Stimulated activated CD4-positive, alpha-beta T cell treated with anti-CD3 and anti-CD28 coated beads, TNF-alpha, amount 100 ng/mL, for 4 hours (primary cell): ENCODE measurements around the gene FN3KRP.

ENCODE experiments used
- DNase-seq, 3 experiments: peaks; one replicate each; pipeline ENCODE4 v3.0.0-alpha.2; 2020; ENCODE audit warnings: low read depth in 3 of 3

The FN3KRP gene, protein sequence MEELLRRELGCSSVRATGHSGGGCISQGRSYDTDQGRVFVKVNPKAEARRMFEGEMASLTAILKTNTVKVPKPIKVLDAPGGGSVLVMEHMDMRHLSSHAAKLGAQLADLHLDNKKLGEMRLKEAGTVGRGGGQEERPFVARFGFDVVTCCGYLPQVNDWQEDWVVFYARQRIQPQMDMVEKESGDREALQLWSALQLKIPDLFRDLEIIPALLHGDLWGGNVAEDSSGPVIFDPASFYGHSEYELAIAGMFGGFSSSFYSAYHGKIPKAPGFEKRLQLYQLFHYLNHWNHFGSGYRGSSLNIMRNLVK

DNA sequence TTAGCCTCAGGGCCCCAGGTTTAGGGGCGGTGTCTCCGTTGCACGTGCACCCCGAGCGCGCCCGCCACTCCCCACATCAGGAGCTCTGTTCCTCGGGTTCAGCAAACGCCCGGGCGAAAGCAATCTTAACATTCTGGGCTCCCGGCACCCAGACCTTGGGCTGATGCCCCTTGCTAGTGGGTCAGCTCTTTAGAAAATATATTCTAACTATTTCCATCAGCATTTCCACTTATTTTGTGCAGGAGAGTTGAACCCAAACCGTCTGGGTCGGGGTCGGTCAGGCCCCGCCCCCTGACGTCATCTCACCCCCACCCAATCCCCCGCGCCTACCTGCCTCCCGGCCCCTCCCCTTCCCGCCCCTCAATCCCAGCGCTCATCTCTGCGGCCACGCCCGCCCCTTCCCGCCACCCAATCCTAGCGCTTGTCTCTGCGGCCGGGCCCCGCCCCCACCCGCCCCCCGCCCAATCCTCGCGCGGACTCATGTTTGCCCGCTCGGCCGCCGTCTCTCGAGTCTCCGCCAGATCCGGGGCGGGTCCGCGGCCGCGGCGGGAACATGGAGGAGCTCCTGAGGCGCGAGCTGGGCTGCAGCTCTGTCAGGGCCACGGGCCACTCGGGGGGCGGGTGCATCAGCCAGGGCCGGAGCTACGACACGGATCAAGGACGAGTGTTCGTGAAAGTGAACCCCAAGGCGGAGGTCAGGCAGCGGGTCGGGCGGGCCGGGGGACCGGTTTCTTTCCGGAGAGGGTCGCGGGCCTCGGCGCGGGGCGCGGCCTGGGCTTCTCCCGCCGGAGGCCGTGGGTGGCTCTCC, at the start of gene FN3KRP:
TSS of gene FN3KRP (plus strand) at position 504 of the 808 bp plus-strand sequence. CDS start at position 554, 50 bp downstream.
- peak; percentile 64 to 94 (median 90) for DNase-seq

DNA sequence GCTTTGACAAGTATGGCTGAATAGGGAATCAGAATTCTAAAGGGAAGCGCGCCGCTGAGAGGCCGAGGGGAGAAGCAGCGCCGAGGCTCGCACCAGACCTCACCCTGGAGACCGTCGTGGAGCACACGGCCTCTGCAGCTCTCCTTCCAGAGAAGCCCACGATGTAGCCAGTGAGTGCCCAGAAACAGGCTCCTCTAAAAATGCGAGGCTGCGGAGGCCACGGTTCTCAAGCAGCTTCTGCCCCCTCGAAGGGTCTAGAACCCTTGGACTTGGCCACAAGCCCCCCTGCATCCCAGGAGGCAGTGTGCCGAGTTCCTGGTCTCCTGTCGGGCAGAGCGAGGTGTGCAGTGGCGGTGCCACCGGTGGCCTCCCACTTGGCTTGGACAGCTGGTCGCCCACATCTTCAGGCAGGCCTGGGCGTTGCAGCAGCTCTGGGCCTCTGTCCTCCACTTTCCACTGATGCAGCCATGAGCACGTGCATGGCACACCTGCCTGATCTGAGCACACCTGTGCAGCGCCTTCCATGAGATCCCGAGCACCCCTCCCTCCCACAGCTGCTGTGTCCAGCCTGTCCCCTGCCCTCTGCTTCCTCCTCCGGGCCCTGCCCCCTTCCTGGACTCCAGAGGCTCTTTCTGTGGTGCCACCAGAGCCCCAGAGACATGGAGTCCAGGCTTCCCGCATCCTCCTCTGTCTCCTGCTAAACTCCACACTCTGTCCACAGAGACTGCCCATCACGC, 49.4 kb upstream of the FN3KRP start:
- DNase-seq, result no peak

DNA sequence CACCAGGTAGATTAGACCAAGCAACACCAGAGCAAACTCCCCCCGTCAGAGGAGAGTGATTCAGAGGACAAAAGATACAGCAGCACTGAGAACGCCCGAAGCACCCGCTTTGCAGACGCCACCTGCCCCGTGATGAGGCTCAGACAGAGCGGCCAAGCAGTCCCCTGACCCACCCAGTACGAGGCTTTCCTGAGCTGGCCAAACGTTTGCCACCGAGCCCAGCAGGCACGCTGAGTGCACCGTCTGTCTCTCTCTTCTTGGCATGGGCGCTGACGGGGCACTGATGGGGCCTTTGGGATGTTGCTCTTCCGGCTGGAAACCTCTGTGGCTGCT, 48.9 kb upstream of the FN3KRP start:
- no peak for DNase-seq

DNA sequence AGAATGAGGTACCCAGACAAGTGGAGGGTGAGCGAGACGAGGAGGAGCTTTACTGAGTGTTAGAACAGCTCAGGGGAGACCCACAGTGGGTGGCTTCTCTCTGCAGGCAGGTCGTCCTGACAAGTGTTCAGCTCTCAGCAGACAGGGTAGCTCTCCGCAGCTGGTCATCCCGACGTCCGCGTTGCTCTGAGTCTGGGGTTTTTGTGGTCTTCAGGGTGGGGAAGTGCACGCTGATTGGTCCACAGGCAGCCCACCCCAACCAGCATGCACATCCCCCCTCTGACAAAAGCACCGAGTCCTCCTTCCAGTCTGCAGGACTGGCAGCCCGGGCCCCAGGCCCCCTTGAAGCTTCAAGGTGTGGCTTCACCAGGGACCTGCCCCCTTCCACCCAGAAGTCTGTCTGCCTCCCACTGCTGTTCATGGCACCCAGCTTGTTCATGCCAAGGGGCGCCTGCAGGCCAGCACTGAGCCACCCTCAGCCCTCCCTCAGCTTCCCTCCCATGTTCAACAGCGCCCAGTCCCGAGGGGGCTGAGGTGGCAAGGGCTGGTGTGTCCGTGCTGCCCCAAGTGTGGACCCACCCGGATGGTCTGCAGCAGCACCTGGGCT, 48.4 kb upstream of the FN3KRP start:
- no peak for DNase-seq

DNA sequence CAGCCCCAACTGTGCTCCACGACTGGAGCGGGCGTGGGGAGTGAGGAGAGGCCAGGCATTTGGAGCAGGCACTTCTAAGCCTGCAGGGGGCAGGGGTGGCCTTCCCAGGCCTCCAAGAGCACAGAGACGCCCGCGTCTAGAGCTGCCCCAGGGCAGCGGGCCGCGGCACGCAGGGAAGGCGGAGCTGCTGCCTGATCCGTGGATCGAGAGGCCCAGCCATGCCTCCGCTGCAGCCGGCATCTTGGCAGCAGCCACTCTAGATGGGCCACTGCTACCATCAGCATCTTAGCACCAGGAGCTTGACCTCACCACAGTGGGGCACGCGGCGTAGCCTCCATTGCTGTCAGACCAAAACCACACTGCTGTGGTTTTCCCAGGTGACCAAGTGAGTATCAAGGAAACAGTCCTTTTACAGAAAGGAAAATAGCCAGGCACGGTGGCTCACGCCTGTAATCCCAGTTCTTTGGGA, 47.8 kb upstream of the FN3KRP start:
- no peak for DNase-seq

DNA sequence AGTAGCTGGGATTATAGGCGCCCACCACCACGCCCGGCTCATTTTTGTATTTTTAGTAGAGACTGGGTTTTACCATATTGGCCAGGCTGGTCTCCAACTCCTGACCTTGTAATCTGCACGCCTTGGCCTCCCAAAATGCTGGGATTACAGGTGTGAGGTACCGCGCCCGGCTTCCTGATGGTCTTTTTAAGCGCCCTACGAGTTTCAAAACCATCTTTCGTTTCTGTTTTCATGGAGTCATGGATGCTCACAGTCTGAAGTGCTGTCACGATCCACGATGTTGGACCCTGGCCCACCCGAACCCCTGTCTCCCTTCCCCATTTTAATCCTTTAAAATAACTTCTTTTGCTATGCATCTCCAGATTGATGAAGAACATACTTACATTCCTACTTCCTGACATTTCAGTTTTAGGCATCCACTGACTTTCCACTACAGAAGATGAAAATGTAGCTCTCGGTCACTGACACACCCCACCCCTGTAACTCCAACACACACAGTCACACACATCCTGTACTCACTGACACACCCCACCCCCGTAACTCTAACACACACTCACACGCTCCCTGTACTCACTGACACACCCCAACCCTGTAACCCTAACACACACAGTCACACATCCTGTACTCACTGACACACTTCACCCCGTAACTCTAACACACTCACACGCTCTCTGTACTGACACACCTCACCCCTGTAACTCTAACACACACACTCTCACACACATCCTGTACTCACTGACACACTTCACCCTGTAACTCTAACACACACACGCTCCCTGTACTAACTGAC, 45.6 kb upstream of the FN3KRP start:
- no peak for DNase-seq

DNA sequence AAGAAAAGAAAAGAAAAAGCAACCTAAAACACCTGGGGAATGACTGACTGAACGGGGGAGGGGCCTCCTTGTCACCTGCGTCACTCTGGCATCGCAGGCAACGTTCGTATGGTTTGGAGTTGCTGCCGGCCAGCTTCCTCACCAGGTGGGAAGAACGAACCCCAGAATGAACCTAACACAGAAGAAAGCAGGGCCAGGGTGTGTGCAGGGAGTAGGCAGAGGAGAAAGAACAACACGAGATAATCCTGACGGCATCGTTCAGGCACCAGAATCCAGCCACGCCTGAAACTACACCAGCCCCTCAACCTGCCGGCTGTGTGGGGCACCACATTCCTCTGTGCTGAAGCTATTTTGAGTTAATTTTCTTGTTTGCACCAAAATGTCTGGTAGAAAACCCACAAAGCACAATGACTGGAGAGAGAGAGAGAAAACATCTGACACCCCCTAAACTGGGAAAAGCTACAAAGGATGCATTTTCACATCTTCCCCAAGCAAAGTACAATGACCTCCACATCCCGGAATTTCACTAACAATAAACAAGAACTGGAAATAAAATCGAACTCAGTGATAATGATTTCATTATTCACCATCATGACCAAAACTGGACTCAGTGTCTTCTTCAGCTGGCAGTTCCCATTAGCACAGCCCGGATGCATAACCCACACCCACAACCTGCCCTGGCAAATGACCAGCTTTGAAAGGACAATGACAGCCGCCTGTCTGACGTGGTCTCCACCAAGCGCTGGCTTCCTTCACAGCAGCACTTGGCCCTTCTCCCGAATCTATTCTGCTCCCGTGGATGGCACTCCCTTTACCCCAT, 41.6 kb upstream of the FN3KRP start:
- no peak for DNase-seq

DNA sequence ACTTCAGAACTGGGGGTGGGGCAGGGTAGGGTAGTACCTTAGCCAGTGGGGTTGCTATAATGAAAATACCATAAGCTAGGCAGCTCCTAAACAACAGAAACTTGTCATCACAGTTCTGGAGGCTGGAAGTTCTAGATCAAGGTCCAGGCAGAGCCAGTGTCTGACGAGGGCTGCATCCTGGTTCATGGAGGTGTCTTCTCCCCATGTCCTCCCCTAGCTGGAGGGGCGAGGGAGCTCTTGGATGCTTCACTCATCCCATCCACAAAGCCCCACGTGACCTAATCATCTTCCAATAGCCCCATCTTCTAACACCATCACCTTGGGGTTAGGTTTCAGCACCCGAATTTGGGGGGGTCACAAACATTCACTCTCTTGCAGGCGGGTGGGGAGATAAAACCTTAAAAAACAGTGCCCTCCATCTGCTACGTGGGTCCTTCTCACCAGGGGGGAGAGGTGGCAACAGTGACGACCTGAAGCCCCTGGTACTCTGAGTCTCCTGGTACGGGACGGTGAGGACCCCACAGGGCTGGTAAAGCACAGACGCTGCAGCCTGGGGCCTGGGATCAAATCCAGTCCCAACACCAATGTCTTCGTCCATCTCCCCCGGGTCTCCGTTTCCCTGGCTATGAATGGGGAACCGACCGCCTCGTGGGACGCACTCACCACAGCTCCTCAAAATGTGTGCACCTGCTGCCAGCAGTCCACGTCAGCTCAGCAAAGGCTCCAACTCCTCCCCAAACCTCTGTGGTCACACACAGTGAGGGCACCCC, 40.8 kb upstream of the FN3KRP start:
- DNase-seq, result no peak

DNA sequence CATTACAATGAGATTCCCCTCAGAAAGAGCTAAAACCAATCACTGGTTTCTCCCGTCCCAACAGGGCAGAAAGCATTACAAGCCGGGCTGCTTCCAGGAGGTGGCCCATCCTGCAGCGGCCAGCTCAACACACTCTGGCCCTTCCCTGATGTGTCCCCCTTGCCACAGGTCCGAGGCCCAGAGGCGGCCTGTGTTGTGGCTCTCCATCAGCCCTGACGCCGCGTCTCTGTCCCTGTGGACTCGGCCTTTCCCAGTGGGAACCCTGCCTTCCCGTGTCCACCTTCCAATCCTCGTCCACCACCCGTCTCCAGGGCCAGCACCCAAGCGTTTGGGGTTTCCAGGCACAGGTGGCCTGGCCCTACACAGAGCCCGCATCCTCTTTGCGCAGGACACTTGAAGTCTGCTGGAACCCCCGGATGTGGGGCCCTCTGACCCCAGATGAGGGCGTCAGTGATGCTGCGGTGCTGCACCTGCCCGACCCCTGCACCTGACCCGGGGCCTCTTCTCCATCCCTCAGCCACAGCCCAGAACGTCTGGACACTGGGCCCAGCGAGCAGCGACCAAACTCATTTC, 39.1 kb upstream of the FN3KRP start:
- no peak for DNase-seq

DNA sequence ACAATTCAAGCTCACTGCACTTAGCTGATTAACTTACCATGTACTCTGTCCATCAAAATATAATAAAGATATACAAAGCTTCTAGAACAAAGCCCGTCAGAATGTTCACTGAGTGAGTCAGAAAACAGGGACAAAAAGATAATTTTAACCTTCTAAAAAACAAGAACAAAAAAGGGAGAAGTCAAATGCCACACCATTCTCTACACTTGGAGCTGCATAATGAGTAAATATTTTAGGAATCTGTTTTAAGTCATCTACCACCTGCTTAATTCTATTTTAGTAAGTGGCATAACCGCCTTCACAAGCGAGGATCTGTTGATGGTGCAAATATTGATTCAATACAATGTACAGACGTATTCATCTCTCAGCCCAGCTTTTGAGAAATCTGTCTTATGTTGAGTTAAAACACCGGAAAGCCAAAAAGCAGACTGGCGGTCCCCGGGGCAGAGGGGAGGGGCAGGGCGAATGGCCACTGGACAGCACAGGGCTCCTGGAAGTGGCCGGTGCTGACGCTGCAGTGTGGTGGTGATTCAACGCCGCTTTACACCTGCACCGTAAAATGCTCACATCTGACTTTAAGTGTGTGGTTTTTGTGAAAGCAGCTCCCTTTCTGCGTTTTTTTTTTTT, 38.1 kb upstream of the FN3KRP start:
- DNase-seq, result no peak

DNA sequence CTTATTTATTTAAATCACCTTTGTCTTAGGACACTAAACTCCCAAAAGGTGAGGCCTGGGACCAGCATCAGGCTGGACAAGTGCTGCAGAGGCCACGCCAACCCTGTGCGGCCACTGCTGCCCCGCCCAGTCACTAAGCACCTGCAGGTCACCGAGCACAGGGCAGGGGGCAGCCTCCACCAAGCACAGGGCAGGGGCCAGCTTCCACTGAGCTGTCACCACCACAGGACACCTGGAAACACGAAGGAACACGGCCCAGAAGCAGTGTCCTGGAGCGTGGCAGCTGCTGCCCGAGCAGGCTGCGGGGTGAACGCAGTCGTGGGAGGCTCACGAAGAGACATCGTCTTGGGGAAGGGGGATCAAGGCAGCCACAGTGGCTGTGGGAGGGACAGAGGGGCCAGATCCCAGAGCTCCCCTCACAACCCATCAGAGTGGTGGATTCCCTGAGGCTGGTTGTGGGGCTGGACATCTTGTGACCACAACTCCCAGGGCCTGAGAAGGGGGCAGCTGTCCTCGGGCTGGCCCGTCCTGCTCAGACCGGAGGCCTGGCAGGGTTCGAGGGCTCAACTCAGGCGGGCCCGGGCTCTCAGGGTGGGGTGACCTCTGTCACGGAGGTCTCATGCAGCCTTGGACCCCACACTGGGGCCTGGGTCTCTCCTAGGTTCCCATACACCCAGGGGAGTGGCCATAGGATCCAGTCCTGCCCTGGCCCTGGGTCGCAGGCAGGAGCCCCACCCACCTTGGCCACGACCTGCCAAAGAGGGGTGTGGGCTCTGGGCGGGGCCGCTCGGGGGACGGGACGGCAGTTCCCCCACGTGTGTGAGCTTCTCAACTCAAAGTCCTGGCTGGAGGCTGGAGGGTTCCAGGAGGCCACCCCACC, 36.7 kb upstream of the FN3KRP start:
- DNase-seq, result no peak

DNA sequence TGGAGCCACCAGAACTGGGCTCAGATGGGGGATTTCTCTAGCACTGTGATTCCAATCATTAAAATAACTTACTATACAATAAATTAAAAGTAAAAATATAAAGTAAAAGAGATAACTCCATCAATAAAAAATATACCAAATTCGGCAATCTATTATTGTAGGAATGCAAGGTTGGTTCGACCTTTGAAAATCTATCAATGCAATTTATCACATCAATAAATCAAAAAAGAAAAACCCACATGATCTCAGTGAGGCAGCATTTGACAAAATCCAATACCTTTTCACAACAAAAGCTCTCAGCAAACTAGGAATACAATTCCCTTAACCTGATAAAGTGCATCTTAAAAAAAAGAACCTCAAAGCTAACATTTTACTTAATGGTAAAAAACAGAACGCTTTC, 35.0 kb upstream of the FN3KRP start:
- DNase-seq, result no peak

DNA sequence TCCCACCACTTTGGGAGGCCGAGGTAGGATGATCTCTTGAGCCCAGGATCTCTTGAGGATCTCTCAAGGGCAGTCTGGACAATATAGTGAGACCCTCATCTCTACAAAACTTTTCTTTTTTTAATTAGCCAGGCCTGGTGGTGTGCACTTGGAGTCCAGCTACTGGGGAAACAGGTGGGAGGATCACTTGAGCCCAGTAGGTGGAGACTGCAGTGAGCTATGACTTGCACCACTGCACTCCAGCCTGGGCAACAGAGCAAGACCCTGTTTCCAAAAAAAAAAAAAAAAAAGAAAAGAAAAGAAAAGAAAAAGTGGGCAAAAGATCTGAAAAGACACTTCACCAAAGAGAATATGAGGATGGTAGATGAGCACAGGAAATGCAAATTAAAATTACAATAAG, 33.0 kb upstream of the FN3KRP start:
- no peak for DNase-seq

DNA sequence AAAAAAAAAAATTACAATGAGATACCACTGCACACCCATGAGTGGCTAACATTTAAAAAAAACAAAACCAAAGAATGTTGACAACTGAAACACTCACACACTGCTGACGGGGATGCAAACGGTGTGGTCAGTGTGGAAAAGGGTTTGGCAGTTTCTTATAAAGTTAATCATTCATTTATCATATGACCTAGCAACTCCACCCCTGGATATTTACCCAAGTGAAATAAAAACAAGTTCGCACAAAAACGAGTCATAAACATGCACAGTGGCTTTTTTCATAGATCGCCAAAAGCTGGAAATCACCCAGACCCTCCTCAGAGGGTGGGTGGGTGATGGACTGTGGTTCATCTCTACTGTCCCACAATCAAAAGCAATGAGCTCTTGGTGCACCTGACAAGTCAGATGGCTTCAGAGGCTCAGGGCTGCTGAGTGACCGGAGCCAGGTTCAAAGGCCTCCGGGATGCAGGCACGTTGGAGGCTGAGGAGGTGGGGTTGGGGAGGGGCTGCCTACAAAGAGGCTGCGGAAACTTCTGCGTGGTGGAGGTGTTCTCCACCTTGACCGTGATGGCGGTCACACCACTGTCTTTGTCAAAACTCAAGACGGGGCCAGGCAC, 32.2 kb upstream of the FN3KRP start:
- DNase-seq, result no peak

DNA sequence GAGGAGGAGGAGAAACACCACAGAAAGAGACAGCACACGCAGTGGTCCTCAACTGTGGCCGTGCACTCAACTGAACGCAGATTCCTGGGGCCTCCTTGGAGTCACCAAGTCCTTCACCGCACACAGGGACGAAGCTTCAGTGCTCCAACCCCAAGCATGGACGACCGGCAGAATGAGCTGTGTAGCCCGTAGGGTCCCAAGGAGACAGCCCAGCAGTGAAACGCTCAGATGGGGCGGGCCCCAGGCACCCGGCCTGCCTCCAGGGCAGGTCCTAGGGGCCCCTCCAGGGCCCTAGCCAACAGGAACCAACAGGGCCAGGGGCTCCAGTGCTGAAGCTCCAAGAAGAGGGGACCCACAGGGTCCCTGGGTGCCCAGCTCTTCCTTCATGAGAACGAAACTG, 31.2 kb upstream of the FN3KRP start:
- DNase-seq, result no peak

DNA sequence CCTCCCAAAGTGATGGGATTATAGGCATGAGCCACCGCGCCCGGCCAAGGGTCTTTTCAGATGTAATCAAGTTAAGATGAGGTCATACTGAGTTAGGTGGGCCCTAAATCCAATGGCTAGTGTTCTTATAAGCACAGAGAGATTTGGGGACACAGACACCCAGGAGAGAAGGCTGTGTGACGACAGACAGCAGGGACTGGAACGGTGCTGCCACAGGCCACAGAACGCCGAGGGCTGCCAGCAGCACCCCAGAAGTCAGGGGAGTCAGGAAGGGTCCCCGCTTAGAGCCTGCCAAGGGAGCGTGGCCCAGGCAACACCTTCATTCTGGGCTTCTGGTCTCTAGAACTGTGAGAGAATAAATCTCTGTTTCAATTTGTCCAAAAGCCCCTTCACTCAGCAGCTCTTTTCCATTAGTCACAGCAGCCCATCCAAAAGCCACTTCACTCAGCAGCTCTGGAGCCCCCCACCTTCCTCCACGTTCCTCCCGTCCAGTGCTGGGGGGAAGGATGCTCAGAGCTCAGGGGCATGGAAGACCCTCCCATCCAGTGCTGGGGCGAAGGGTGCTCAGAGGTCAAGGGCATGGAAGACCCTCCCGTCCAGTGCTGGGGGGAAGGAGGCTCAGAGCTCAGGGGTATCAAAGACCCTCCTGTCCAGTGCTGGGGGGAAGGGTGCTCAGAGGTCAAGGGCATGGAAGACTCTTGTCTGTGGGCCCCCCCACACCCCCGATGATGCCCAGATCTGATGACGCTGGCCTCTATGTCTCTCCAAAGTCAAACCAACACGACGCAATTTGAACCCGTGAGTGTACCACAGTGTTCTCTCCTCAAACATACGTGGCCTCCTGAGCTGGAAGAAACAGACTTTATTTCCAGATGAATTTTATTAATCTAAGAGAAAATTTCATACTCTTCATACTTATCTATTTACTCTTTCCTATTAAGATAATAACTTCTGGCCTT, 29.9 kb upstream of the FN3KRP start:
- no peak for DNase-seq
